CD4-positive, alpha-beta T cell treated with Interleukin-15 for 4 hours (primary cell): ENCODE data around the gene DNAH10.

ENCODE experiments used
- DNase-seq: peaks from one replicate; pipeline ENCODE4 v3.0.0-alpha.2; 2020; ENCODE audit warnings: low spot score

DNAH10 gene

DNA sequence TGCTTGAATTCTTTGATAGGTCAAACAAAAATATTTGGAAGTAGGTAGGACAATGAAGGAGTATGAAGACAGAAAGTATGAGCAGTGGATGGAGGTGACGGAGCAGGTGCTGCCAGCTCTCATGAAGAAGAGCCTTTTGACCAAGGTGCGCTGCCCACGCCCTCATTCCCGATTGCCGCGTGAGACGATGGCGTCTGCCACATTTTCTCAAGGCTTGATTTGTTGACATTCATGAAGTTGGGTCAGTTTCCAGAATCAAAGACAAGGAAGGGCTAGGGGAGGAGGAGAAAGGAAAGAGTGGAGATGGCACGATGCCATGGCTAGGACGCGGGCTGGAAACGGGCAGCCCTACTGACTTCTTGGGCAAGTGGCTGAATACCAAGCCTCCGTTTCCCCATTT is 37.1 kb downstream of the DNAH10 start:
- DNase-seq: no peak

- no peak for DNase-seq
Observed at GRCh38 chr12:123801573-123802178, 39.6 kb downstream of the DNAH10 start.

GRCh38 chr12:123805173-123805572 is 43.1 kb downstream of the DNAH10 start:
- DNase-seq: no peak

- DNase-seq: no peak
Observed at GRCh38 chr12:123807002-123807401, 44.9 kb downstream of the DNAH10 start.

- no peak for DNase-seq
Observed at GRCh38 chr12:123807670-123808069, 45.6 kb downstream of the DNAH10 start.

GRCh38 chr12:123808167-123808566 is 46.1 kb downstream of the DNAH10 start:
- DNase-seq: no peak

DNA sequence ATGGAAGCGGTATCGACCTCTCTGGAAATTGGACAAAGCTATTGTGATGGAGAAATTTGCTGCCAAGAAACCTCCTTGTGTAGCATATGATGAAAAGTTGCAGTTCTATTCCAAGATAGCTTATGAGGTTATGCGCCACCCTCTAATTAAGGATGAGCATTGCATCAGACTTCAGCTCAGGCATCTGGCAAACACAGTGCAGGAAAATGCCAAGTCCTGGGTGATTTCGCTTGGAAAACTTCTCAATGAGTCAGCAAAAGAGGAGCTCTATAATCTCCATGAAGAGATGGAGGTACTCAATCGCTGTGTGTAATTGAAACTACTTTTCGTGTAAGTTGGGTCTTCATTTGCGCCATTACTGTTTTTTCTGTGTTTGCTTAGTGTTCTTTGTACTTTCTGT is 51.2 kb downstream of the DNAH10 start:
- DNase-seq: no peak

GRCh38 chr12:123815968-123816367 is 53.9 kb downstream of the DNAH10 start:
- DNase-seq: no peak

- no peak for DNase-seq
Observed at GRCh38 chr12:123816896-123817537, 54.9 kb downstream of the DNAH10 start.

GRCh38 chr12:123822804-123823203 is 60.7 kb downstream of the DNAH10 start:
- no peak for DNase-seq

DNA sequence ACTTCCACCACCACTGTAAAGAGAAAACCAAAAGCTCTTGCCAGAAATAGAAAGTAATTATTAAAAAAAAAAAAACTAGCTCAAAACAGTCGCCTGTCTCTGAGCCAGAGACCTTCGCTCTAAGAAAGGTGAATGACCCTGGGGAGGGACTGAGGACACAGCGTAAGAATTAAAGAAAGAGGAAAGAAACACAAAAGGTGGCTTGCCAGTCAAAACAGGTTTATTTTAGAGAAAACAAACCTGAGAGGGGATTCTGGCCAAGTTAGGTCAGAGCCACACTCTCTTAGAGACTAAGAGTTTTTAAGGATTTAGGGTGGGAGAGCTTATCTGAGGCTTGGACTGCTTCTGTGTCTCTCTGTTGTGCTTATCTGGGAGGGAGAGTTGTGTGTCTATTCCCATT is 66.0 kb downstream of the DNAH10 start:
- DNase-seq: no peak

DNA sequence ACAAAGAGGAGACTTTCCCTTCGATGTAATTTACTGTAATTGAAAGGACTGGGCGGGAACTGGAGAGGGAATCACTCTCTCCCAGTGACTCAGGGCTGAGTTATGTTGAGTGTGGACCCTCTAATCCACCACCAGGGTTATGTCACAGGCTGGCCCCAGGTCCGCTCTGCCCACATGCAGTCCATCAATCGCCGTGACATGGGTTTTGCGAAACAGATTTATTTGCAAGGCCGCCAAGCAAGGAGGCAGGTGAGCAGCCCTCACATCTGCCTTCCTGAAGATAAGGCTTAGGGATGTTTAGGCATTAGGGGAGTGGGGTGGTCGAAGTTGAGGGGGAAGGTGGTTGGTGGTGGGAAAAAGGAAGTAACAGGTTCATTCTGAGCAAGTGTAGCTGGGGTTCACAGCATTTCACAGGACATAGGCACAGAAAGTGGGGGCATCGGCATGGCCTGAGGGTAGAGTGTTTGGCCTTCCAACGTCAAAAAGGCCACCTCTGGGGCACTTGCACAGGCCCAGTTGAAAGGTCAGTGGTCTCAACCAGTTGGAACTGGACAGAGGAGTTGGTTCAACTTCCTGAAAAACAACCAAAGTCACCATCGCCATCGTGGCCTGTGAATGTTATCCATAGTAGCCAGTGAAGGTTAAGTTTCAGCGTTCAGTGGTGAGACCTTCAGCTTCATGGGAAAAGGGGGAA is 66.9 kb downstream of the DNAH10 start:
- DNase-seq: no peak

DNA sequence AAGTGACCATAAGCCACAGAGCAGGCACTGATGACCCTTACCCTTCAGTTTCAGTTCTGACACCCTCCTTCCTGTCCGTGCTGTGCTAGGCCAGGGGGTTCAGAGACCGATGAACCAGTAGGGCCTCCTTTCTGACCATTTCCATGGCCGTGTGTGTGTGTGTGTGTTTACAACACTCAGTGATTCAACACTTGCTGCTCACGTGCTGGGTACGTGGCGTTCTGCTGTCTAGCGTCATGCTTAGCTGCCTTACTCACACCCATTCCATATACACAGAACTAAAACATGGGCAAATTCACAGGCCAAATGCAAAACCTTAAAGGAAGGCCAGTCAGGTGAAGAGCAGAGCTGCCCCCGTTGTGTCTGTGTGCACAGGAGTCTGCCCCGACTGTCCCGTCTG is 67.5 kb downstream of the DNAH10 start:
- no peak for DNase-seq

DNA sequence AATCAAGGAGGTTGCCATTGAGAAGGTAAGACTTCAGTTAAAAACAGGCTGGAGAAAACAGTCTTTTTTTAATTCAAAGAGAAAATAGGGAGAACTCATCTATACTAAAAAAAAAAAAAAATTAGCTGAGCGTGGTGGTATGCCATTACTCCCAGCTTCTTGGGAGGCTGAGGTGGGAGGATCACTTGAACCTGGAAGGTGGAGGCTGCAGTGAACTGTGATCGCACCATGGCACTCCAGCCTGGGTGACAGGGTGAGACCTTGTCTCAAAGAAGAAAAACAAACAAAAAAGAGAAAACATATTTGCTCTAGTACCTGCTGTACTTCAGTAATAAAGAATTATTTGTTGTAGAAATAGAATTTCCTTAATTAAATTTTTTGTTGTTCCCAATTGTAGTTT is 68.6 kb downstream of the DNAH10 start:
- no peak for DNase-seq

DNA sequence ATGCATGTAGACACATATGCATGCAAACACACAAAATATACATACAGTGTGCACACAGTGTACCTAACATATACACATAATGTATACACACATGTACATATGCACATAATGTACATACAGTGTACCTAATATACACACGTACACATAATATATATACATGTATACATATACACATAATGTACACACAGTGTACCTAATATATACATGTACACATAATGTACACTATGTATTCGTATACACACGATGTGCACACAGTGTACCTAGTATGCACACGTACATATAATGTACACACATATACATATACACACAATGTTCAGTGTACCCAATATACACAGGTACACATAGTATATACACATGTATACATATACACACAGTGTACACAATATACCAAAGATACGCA is 70.0 kb downstream of the DNAH10 start:
- DNase-seq: no peak

- no peak for DNase-seq
Observed at GRCh38 chr12:123833830-123834229, 71.7 kb downstream of the DNAH10 start.

DNA sequence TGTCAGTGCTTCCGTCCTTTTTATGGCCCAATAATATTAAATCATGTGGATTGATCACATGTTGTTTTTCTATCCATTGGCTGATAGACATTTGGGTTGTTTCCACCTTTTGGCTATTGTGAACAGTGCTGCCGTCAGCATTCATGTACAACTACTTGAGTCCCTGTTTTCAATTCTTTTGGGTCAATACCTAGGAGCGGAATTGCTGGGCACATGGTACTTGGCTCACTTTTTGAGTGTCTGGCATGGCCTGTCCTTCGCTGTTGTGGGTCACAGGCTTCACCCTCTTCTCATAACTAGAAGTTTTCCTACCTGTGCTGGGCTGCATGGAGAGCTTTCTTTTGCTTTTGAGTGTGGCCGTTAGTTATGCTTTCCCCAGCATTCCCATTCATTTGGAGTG is 72.7 kb downstream of the DNAH10 start:
- no peak for DNase-seq

- DNase-seq: no peak
Observed at GRCh38 chr12:123836292-123836691, 74.2 kb downstream of the DNAH10 start.

DNA sequence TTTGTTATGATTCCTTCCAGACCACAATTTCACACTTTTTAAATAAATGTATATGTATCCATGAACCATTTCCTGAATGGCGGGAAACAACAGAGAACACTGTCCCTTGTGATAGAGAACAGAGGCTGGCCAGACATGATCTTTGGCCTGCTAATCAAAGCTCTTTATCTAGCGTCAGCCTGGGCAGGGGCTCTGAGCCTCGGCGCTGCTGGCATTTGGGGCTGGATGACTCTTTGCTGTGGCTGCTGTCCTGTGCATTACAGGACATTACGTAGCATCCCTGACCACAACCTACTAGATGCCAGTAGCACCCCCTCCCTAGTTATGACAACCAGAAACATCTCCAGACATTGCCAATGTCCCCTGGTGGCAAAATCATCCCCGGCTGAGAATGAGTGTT is 77.7 kb downstream of the DNAH10 start:
- no peak for DNase-seq

DNA sequence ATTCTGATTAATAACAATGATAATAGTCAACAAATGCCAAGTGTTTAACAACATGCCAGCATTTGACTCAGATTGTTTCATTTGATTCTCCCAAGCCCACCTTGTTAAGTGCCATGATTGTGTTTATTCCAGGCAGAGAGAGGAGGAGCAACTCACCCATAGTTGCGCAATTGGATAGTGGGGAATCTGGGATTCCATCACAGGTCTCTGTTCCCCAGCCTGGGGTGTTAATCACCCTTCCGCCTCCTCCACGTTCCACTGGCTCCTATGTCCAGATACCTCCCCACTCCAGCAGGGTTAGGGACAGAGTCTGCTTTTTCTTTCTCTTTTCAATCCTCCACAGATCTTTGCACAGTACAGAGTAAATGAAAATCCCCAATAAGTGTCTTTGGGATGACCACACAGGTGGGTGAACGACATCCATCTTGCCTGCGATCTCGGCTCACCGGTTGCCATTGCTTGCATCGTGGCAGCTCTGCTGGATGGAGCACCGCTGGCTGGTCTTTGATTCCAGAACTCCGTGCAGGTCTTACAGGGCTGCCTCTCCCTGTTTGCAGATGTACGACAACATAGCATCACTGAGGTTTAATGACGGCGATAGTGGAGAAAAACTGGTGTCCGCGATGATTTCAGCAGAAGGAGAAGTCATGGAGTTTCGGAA is 78.8 kb downstream of the DNAH10 start:
- DNase-seq: no peak

DNA sequence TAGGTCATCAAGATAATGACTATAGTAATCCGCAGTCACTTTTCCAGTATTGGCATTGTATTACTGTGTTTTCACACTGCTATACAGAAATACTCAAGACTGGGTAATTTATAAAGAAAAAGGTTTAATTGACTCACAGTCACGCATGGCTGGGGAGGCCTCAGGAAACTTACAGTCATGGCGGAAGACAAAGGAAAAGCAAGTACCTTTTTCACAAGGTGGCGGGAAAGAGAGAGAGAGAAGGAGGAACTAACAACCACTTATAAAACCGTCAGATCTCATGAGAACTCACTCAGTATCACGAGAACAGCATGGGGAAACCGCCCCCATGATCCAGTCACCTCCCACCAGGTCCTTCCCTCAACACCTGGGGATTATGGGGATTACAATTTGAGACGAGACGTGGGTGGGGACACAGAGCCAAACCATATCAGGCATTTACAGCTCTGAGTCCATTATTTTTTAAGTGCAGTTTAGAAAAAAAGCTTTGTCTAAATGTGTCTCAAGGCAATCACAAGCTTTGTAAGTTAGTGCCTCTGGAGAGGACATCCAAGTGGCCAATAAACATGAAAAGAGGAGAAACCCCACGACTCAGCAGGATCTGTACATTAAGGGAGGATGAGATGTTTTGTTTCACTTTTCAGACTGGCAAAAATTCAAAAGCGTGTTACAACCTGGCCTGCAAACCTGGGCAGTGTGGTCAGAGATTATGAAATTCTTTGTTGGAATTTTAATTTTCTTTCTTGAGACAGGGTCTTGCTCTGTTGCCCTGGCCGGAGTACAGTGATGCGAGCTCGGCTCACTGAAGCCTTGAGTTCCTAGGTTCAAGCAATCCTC is 82.0 kb downstream of the DNAH10 start:
- no peak for DNase-seq

DNA sequence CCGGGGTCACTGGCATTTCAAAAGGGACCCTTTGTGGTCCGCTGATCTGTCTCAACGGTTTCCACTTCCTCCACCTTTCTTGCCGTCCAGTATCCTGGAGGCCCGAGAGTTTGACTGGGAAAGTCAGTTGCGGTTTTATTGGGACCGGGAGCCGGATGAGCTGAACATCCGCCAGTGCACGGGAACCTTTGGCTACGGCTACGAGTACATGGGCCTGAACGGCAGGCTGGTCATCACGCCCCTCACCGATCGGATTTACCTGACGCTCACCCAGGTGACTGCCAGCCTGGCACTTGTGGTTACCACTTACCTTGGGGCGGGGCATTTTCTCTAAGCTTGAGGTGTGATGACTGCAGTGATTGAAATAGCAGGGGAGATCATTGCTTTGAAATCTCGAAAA is 83.8 kb downstream of the DNAH10 start:
- no peak for DNase-seq
